ENCODE measurements around the gene CTSZ.

- no peak for TF ChIP-seq CTCF (IDR thresholded peaks at IDR 0.05; ENCODE audit: low read length)
- TF ChIP-seq EZH2 (IDR thresholded peaks at IDR 0.05; ENCODE audit: borderline replicate concordance, low read length) = no peak
Measured at GRCh38 chr20:58984691-58985090, 22.4 kb downstream of the CTSZ start.
